Cardiac muscle cell (in vitro differentiated cells and primary cell): ENCODE measurements around the gene SRP68. TPM values are rescaled to one million over a fixed set of nuclear protein-coding genes. Genes with fewer than 3 reads are reported as not detected.

ENCODE experiments used
- DNase-seq, 2 donors: peaks; one replicate each; pipeline versions ENCODE4 v3.0.0 to v3.0.0-alpha.2; 2010 to 2017; ENCODE audit warnings: low read depth in 1 of 2, low spot score in 1 of 2
- H3K27ac ChIP-seq: fragments of 200-600 bp; sonication (generic); 2 replicates; pipeline ENCODE4 v1.5.1; 2016
- H3K27me3 ChIP-seq: fragments of 200-600 bp; sonication (generic); 2 replicates; pipeline ENCODE4 v1.6.0; 2016; ENCODE audit warnings: control low read depth
- H3K36me3 ChIP-seq: fragments of 200-600 bp; sonication (generic); 2 replicates; pipeline ENCODE4 v1.5.1; 2016; ENCODE audit warnings: control low read depth
- H3K4me1 ChIP-seq: fragments of 200-600 bp; sonication (generic); 2 replicates; pipeline ENCODE4 v1.8.1; 2017; ENCODE audit warnings: low read depth, mild to moderate bottlenecking, mixed run types
- H3K4me3 ChIP-seq: fragments of 200-600 bp; sonication (generic); 2 replicates; pipeline ENCODE4 v1.5.1; 2016; ENCODE audit warnings: mild to moderate bottlenecking
- H3K9me3 ChIP-seq: fragments of 200-600 bp; sonication (generic); 2 replicates; pipeline ENCODE4 v1.5.1; 2017; ENCODE audit warnings: low read depth, mild to moderate bottlenecking, control low read depth
- CTCF ChIP-seq: IDR thresholded peaks from 2 replicates; pipeline ENCODE4 v1.5.1; 2012; ENCODE audit warnings: low read depth, mild to moderate bottlenecking, low read length
- polyA plus RNA-seq: library from polyadenylated mRNA; unstranded; fragments of >200 nt; fragmentation: Nextera tagmentation; extraction: Ambion mirVana; gene quantifications from 2 replicates; pipeline ENCODE4 v1.2.1, GENCODE V29; 2016
- total RNA-seq: library from RNA; depleted of rRNA; stranded (reverse); fragments of >200 nt; gene quantifications from 2 replicates; pipeline ENCODE4 v1.2.3, GENCODE V29; 2016

SRP68 gene
- total and polyA plus RNA-seq, 2 experiments from 2014 or later: 55.4 to 103 TPM

- no peak for DNase-seq
- Histone ChIP-seq H3K27ac (no peak overlapping the region), H3K4me1 (no peaks in the 10 kb centered on the region), H3K9me3 (no peaks in the 10 kb centered on the region), H3K4me3 (no peak overlapping the region), H3K36me3 (peaks cover under 1% of the 10 kb centered on the region), H3K27me3 (no peaks in the 10 kb centered on the region)
- TF ChIP-seq CTCF: no peak
These were observed 74.0 kb downstream of the SRP68 start for GRCh38 chr17:75998327-75998795.

GRCh38 chr17:75996665-75997590, 75.4 kb downstream of the SRP68 start:
- Histone ChIP-seq H3K4me3 (no peak overlapping the region), H3K4me1 (no peaks in the 10 kb centered on the region), H3K9me3 (no peaks in the 10 kb centered on the region), H3K27ac (no peak overlapping the region), H3K27me3 (no peaks in the 10 kb centered on the region), H3K36me3 (peaks cover 3% of the 10 kb centered on the region)
- DNase-seq: peak; percentile 32 to 71
- TF ChIP-seq CTCF: no peak

GRCh38 chr17:75995385-75995925, 76.9 kb downstream of the SRP68 start:
- no peak for DNase-seq
- no peak for TF ChIP-seq CTCF

GRCh38 chr17:75994802-75995370, 77.4 kb downstream of the SRP68 start:
- Histone ChIP-seq H3K9me3 (no peaks in the 10 kb centered on the region), H3K36me3 (peaks cover 3% of the 10 kb centered on the region), H3K4me1 (no peaks in the 10 kb centered on the region), H3K27me3 (no peaks in the 10 kb centered on the region), H3K4me3 (no peak overlapping the region), H3K27ac (no peak overlapping the region)
- TF ChIP-seq CTCF: no peak
- DNase-seq: no peak

More at GRCh38 chr17:75995385-75995925, 76.9 kb downstream of the SRP68 start:
- no peak overlapping the region for H3K4me3 ChIP-seq
- peaks cover 3% of the 10 kb centered on the region for H3K36me3 ChIP-seq
- H3K4me1 ChIP-seq: no peaks in the 10 kb centered on the region
- no peak overlapping the region for H3K27ac ChIP-seq
- no peaks in the 10 kb centered on the region for H3K9me3 ChIP-seq
- no peaks in the 10 kb centered on the region for H3K27me3 ChIP-seq

- Histone ChIP-seq H3K27ac (no peak overlapping the region), H3K36me3 (peaks cover 3% of the 10 kb centered on the region), H3K4me3 (no peak overlapping the region), H3K4me1 (no peaks in the 10 kb centered on the region), H3K9me3 (no peaks in the 10 kb centered on the region), H3K27me3 (no peaks in the 10 kb centered on the region)
- TF ChIP-seq CTCF: no peak
- DNase-seq: no peak
These were observed 80.9 kb downstream of the SRP68 start for GRCh38 chr17:75991396-75991795.

Other genes starting within 250 kb of the SRP68 start
- gene UNC13D, start 228.1 kb downstream of the SRP68 start, total RNA-seq: 4.6 and 14.8 TPM in 2 replicates
- gene UNC13D, start 228.1 kb downstream of the SRP68 start, polyA plus RNA-seq: 10.8 and 24.6 TPM in 2 replicates
- gene WBP2, start 217.2 kb downstream of the SRP68 start, total RNA-seq: 61.3 and 75.6 TPM in 2 replicates
- 160 and 161 TPM in 2 replicates for gene WBP2, start 217.2 kb downstream of the SRP68 start, polyA plus RNA-seq
- gene TRIM47, start 193.9 kb downstream of the SRP68 start, total RNA-seq: 1.3 and 4.6 TPM in 2 replicates
- gene TRIM47, start 193.9 kb downstream of the SRP68 start, polyA plus RNA-seq: 2.2 and 2.9 TPM in 2 replicates
- 20.2 and 31.5 TPM in 2 replicates for gene TRIM65, start 175.6 kb downstream of the SRP68 start, total RNA-seq
- 14.6 and 16.8 TPM in 2 replicates for gene TRIM65, start 175.6 kb downstream of the SRP68 start, polyA plus RNA-seq
- gene MRPL38, start 167.6 kb downstream of the SRP68 start, total RNA-seq: 63.9 and 68.0 TPM in 2 replicates
- 222 and 227 TPM in 2 replicates for gene MRPL38, start 167.6 kb downstream of the SRP68 start, polyA plus RNA-seq
- gene FBF1, start 131.5 kb downstream of the SRP68 start, total RNA-seq: 13.8 and 15.9 TPM in 2 replicates
- 8.2 and 11.8 TPM in 2 replicates for gene FBF1, start 131.5 kb downstream of the SRP68 start, polyA plus RNA-seq
- gene ACOX1, start 93.4 kb downstream of the SRP68 start, total RNA-seq: 27.7 and 43.0 TPM in 2 replicates
- gene ACOX1, start 93.4 kb downstream of the SRP68 start, polyA plus RNA-seq: 15.5 and 21.3 TPM in 2 replicates
- gene TEN1, start 93.3 kb downstream of the SRP68 start, total RNA-seq: 23.8 and 27.4 TPM in 2 replicates
- 15.6 and 26.9 TPM in 2 replicates for gene TEN1, start 93.3 kb downstream of the SRP68 start, polyA plus RNA-seq
- gene CDK3, start 71.7 kb downstream of the SRP68 start, total RNA-seq: 13.4 and 14.3 TPM in 2 replicates
- gene CDK3, start 71.7 kb downstream of the SRP68 start, polyA plus RNA-seq: 12.2 and 18.5 TPM in 2 replicates
- gene EVPL, start 45.2 kb downstream of the SRP68 start, total RNA-seq: 0.09 TPM in 1 of 2 replicates, not detected in the other
- 1.0 TPM in 1 of 2 replicates, not detected in the other for gene EVPL, start 45.2 kb downstream of the SRP68 start, polyA plus RNA-seq
- gene GALR2, start 2.3 kb upstream of the SRP68 start, total RNA-seq: 0.32 TPM in 1 of 2 replicates, not detected in the other
- 0.55 TPM in 1 of 2 replicates, not detected in the other for gene GALR2, start 2.3 kb upstream of the SRP68 start, polyA plus RNA-seq
- not detected in 2 replicates for gene ZACN, start 6.7 kb upstream of the SRP68 start, total RNA-seq
- gene ZACN, start 6.7 kb upstream of the SRP68 start, polyA plus RNA-seq: 5.8 and 33.8 TPM in 2 replicates
- gene EXOC7, start 31.3 kb upstream of the SRP68 start, total RNA-seq: 121 and 166 TPM in 2 replicates
- 134 and 167 TPM in 2 replicates for gene EXOC7, start 31.3 kb upstream of the SRP68 start, polyA plus RNA-seq
- gene FOXJ1, start 68.7 kb upstream of the SRP68 start, total RNA-seq: 0.07 and 0.12 TPM in 2 replicates
- gene FOXJ1, start 68.7 kb upstream of the SRP68 start, polyA plus RNA-seq: 0.18 TPM in 1 of 2 replicates, not detected in the other
- gene RNF157, start 168.0 kb upstream of the SRP68 start, total RNA-seq: 11.4 and 15.0 TPM in 2 replicates
- gene RNF157, start 168.0 kb upstream of the SRP68 start, polyA plus RNA-seq: 11.0 and 15.2 TPM in 2 replicates
- 13.5 and 23.2 TPM in 2 replicates for gene UBALD2, start 192.8 kb upstream of the SRP68 start, total RNA-seq
- gene UBALD2, start 192.8 kb upstream of the SRP68 start, polyA plus RNA-seq: 13.2 and 19.6 TPM in 2 replicates
- gene QRICH2, start 235.8 kb upstream of the SRP68 start, total RNA-seq: 6.4 and 6.8 TPM in 2 replicates
- gene QRICH2, start 235.8 kb upstream of the SRP68 start, polyA plus RNA-seq: 2.2 and 5.0 TPM in 2 replicates